ENCODE data around the gene NUP58. TPM values are rescaled to one million over a fixed set of nuclear protein-coding genes. Genes with fewer than 3 reads are reported as not detected.

NUP58 gene, protein sequence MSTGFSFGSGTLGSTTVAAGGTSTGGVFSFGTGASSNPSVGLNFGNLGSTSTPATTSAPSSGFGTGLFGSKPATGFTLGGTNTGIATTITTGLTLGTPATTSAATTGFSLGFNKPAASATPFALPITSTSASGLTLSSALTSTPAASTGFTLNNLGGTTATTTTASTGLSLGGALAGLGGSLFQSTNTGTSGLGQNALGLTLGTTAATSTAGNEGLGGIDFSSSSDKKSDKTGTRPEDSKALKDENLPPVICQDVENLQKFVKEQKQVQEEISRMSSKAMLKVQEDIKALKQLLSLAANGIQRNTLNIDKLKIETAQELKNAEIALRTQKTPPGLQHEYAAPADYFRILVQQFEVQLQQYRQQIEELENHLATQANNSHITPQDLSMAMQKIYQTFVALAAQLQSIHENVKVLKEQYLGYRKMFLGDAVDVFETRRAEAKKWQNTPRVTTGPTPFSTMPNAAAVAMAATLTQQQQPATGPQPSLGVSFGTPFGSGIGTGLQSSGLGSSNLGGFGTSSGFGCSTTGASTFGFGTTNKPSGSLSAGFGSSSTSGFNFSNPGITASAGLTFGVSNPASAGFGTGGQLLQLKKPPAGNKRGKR
- 37.4 and 39.3 TPM in 2 replicates for total RNA-seq

DNA sequence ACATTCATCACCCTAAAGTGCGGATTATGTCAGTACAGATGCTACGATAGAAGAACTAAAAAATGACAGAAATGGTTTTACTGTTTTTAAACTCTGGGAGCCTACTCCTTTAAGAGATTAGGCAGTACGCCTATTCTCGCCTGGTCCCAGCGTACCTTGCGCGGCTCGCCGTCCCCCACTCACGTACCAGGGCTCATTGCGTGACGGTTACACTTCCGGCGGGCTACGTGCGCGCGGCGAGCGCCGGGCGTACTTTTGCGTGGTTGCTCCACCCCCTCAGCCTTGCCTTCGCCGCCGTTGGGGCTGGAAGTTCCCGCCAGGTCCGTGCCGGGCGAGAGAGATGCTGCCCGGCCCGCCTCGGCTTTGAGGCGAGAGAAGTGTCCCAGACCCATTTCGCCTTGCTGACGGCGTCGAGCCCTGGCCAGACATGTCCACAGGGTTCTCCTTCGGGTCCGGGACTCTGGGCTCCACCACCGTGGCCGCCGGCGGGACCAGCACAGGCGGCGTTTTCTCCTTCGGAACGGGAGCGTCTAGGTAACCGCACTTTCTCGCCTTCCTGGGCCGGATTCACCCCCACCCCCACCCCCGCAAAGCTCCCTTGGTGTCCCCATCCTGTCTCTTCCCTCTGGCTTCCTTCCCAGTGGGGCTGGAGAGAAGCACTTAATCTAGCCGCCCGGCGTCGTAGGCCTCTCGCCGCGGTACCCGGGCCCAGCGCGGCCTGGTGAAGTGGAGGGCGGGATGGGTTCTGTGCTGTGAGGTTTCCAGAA is at the start of gene NUP58:
Gene NUP58, plus strand, starts transcription at position 279 of the 767 bp plus-strand sequence. Its CDS starts 149 bp downstream, at position 428.
- DNase-seq (ENCODE audit: low read depth in 2 of 2) = peak; percentile 88 to 95

DNA sequence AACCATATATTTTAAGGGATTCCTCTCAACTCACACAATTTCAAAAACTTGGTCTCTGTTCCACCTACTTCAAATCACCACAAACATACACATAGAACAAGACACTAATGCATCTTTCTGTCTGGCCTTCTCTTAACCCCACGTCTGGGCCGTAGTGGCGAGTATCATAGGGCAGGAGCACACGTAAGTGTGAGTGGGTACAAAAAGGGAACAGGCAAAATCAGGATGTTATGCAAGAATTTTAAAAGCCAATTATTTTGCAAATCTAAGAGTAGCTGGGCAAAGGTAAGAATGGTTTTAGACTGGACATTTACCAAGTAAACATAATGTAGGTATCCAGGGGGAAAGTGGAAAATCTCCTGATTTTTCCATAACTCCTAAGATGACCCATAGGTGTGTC is 49.2 kb upstream of the NUP58 start:
- no peak for DNase-seq (ENCODE audit: low read depth in 2 of 2)

DNA sequence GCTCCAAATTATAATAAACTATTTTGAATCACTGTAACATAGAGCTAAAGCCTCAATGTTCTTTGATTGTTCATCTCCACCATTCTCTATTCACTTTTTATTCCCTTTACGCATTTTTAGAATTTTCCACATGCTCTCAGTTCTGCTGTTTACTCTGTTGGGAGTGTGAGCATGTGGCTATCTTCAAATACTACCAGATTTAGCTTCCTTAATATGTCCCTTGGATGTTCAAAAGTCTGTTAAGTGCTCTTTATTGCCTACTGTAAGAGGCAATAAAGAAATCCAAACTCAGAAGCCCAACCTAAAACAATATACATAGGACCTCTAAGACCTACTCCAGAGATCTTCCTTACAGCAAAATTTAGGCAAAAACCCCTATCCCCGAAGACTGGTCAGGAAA is 48.7 kb upstream of the NUP58 start:
- DNase-seq (ENCODE audit: low read depth in 2 of 2) = no peak

DNA sequence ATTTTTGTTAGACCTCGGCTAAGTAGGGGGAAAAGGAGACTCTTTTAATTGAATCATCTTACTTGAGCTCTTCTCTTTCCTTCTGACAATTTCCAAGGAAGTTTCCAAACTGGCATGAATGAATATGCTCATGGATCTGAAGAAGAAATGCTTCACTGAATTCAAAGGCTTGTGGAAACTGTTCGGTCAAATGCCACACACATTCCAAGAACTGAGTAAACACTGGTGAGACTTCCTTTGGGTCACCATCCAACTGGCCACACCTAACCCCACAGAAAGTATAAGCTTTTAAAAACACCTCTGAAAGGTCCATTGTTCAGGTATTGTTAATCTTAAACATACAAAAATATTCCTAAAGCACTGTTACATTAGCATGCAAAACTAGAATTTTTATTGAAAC is 47.7 kb upstream of the NUP58 start:
- no peak for DNase-seq (ENCODE audit: low read depth in 2 of 2)

DNA sequence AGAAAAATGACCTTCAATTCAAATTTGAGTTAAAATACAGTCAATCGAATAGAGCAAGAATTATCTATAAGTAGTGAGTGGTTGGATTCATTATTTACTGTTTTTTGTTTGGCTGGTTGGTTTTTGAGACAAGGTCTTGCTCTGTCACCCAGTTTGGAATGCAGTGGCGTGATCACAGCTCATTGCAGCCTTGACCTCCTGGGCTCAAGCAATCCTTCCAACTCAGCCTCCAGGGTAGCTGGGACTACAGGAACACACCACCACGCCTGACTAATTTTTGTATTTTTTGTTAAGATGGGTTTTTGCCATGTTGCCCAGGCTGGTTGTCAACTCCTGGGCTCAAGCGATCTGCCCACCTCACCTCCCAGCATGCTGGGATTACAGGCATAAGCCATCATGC is 39.2 kb upstream of the NUP58 start:
- no peak for DNase-seq (ENCODE audit: low read depth in 2 of 2)

DNA sequence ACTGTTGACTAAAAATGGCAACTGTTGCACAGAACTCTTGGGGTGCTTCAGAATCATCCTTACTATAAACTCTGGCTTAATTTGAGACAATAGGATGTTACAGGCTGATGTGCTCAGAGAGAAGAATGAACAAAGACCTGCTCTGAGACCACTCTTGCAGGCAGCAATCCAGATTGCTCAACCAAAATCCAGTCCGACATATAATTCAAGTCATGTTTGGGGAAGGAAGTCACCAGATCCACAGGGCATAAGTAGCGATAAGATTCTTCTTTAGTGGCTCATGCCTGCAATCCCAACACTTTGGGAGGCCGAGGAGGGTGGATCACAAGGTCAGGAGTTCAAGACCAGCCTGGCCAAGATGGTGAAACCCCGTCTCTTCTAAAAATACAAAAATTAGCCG is 34.7 kb upstream of the NUP58 start:
- no peak for DNase-seq (ENCODE audit: low read depth in 2 of 2)

DNA sequence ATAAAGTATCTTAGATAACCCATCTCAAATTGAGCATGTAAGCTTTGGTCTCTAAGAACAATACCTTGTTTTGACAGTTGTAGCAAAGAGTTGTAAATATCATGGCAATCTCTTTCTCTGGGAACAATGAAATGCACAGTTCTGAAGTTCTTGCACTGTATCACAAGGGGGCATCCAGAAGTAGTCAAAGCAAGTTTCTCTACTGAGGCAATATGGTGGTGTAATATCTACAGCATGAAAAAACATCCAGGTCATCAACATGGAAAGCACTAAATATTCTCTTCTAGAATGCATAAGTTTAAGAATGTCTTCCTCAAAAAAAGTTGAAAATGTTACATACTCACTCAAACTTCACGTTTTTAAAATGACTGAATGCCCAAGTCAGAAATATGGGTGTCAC is 33.7 kb upstream of the NUP58 start:
- DNase-seq (ENCODE audit: low read depth in 2 of 2) = peak; percentile 12 to 26

DNA sequence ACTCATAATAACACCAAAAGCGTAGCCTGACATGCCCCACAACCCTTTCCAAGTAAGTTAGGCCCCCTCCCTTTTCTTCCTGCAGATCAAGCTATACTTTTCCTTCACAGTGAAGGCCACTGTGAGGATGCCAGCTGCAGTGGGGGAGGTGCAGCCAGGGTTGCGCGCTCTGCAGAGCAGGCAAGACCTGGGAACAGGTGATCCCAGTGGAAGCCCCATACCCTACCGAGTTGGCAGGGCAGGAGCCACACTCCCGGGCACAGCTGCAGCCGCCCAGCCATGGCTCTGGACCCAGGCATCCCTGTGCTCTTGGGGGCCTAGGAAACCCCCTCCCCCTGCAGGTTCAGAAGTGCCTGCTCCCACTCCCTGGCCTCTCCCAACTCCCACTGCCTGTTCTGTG is 32.9 kb upstream of the NUP58 start:
- DNase-seq (ENCODE audit: low read depth in 2 of 2) = no peak

DNA sequence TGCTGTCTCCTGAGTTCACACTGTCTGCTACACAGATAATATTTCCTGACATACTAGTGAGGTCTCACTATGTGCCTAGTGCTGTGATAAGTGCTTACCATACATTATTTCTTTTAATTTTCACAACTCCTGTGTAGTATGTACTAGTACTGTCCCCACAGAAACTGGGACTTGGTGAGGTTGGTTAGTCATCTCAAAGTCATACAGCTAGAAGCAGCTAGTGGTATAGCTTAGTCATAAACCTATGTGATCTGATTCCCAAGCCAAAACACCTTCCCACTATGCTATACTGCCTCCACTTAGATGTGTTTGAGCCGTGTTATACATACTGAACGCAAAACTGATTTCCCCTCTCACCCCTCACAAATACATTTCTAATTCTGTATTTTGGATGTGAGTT is 24.7 kb upstream of the NUP58 start:
- no peak for DNase-seq (ENCODE audit: low read depth in 2 of 2)

DNA sequence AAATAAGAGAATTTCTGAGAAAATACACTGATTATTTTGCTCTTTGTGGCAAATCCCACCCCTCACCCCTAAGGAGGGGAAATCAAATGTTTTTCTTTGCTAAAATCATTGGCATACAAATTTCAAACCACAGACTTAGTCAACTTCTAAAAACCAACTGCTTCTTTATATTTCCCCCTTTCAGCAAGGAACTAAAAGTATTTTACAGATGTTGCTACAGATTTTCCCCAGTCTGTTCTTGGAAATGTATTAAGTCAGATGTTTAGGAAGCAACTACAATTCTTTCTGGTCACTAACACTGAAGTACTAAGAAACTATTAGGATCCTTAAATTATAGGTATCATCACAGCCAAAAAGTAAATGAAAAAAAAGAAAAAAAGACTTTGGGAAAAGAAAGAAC is 21.0 kb upstream of the NUP58 start:
- DNase-seq (ENCODE audit: low read depth in 2 of 2) = no peak

DNA sequence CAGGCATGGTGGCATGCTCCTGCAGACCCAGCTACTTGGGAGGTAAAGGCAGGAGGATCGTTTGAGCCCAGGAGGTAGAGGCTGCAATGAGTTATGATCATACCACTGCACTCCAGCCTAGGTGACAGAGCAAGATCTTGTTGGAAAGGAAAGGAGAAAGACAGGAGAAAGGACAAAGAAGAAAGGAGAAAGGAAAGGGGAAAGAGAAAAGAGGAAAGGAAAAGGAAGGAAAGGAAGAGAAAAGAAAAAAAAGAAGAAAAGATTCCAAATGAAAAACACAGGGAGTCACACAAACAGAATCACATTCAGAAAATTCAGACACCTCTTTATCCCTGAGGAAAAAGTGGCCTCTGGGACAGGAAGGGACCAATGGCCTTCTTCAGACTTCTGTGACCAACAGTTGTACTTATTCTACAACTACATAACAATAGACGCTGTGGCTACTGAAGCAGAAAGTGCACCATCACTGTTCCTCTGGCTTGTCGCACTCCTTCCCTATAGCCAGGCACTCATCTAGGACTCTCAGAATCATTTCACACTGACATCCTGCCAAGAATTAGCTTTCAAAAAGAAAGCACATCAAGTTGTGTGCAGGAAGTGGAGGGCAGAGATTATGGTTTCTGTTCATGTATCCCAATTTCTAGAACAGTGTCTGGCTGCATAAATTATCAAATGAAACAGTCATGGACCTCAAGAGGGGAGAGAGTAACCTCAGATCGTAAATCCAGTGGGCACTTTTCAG is 20.1 kb upstream of the NUP58 start:
- no peak for DNase-seq (ENCODE audit: low read depth in 2 of 2)

DNA sequence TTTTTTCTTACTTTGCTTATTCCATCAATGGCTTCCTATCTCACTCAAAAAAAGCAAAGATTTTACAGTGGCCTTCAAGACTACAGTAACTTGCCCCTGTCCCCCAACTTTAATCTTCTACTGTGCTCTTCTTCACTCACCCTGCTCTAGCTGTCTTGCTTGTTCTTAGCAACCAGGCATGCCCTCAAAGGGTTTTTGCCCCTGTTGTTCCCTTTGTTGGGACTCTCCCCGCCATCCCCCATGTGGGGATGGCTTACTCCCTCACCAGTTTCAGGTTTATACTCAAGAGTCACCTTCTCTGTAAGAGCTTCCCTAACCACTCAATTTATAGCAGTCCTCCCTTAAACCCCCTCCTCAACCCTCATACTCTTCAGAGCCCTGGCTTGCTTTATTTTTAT is 19.5 kb upstream of the NUP58 start:
- no peak for DNase-seq (ENCODE audit: low read depth in 2 of 2)

DNA sequence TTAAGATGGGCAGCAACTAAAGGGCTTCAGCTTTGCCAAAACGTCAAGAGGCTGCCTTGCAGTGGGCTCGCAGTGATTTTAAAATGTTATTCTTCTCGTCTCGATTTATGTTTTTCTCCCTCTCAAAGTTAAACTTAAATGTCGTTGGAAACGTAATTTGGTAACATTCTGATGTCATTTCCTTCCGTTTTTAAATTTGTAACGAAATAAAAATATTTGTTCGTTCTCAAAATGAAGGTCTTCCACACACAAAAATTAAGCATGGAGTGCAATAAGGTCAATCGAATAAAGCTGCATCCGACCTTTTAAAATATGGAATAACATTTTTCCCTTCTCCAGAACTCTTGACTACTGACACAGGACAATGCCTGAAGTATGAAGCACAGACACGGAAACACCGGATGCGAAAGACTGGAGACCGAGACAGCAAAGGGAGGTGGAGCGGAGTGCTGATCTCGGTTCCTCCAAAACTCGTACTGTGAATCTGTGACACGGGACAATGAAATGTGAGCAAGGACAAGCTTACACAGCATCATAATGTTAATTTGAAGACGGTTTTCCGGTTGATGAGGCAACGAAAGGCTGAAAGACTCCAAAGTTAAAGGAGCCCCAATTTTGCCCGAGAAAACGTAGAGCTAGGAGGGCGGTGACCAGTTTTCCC is 15.0 kb upstream of the NUP58 start:
- peak; percentile 37 to 62 for DNase-seq (ENCODE audit: low read depth in 2 of 2)

DNA sequence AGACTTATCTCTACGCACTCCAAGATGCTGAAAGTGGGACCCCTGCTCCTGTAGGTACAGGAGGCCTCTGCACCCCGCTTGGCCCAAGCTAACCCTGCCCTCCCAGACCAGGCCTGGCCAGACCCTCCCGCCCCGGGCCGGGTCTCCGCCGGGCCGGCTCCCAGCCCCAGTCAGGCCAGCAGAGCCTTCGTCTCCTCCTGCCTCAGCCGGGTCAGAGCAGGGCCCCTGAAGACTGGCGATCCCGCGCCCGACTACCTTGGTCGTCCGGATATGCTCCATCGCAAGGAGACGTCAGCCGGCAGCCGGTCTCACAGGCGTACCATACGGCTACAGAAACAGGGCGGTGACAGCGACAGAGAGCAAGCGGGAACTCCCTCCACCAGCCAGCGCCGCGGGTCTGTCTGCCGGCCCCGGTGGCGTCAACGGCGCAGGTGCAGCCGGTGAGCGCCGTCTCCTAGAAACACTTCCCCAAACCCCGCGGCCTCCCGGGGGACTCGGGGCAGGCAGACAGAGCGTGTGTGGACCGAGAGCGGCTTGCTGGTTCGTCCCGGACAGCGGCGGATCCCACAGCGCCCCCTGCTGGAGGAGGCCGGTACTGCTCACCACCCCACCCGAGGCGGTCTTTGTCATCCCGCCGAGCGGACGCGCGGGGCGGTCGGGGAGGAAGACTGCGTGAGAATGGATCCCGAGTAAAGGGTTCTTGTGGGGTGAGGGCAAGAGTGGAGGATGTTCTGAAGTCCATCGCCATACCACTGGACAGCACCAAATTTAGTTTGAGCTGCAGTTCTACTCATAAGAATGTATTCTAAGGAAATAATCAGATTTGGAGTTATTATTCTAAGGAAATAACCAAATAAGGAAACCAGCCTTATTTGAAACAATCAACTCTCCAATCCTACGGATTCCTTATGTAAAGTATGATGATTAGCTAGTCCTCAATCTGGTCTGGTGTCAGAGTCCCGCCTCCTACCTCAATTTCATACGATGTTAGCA is 14.2 kb upstream of the NUP58 start, which contains the start of gene MTMR6:
Gene MTMR6, minus strand, starts transcription at position 520 of the 993 bp plus-strand sequence. Its CDS starts 241 bp downstream, at position 279.
- DNase-seq (ENCODE audit: low read depth in 2 of 2) = peak; percentile 72 to 92

DNA sequence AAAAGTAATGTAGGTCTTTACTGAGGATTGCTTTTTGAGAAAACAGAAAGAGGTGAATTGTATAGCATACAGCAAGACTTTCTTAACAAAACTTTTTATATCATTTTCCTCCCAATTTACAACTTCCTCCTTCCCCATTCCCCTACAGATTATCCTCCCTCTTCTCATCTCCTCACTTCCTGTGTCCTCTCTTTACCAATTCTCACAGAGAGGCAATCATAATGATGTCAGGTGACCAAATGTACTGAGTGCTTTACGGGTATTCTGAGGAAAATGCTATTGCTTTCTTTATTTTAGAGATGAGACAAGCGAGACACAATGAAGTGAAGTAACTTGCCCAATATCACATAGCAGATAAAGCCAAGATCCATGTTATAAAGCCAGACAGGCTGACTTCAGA is 12.5 kb upstream of the NUP58 start:
- DNase-seq (ENCODE audit: low read depth in 2 of 2) = no peak

DNA sequence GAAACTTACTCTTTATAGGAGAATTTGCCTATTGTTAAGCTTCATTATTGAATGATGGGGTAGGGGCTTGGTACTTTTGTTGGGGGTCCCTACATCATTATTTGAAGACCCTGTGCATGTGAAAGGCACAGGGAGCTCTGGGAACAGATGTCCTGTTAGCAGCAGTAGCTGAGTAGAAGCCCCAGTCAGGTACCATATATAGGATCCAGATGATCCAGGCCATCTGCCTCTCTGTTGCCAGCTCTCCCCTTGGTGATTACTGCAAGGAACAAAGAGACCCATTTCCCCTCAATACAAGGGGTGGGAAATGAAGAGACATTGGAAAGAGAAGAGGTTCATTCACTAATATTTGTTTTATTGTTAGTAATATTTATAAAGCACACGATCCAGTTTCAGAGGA is 9.7 kb upstream of the NUP58 start:
- DNase-seq (ENCODE audit: low read depth in 2 of 2) = no peak

DNA sequence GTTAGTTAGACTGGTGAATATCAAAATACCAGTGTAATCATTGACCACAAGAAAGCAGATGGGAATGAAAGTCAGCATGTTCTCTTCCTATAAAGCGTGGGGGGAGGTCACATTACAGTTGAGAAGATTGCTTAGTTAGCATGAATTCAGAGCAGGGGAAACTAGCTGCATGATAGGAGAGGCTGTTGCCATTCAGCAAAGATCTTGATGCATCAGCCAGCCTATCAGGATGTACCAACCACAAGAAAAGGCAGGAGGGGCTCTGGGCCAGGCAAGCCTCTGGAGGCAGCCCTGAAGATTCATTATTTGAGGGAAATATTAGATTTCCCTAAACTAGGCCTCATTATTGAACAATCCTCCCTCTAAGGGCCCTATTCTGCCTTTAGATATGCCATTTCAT is 9.1 kb upstream of the NUP58 start:
- DNase-seq (ENCODE audit: low read depth in 2 of 2) = no peak

DNA sequence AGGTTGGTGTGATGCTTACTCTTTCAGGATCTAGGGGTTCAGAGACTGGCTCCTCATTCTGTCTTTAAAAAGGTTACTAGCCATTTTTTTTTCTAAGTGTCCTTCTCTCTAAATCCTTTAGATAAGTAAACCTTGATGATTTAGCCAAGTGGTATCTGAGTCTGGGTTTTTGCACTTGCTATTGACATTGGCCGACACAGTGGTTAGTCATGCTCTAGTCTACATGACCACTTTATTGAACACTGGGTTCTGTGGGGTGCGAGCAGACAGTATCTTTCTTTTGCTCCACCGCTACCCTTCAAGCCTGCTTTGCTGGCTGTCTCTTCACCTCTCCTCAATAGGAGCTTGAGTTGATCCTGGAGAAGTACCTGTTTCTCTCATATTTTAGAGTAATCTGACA is 6.2 kb upstream of the NUP58 start:
- DNase-seq (ENCODE audit: low read depth in 2 of 2) = no peak

DNA sequence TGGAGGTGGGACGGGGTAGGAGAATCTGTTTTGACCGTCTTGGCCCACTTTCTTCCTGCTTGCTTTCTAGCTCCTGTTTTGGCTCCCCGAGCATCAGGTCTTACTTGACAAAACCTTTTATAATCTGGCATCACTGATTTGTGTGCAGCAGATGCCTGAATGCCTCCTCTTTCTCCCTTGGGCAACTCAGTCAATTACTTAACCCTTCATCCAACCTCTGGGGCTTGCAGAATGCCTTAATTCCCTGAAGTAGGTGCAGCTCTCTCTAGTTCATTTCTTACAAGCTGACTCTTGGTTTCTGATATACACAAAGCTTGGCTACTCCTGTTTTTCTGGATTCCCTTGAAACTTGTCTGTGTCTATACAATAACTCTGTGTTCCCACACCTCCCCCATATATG is 5.7 kb upstream of the NUP58 start:
- DNase-seq (ENCODE audit: low read depth in 2 of 2) = no peak

DNA sequence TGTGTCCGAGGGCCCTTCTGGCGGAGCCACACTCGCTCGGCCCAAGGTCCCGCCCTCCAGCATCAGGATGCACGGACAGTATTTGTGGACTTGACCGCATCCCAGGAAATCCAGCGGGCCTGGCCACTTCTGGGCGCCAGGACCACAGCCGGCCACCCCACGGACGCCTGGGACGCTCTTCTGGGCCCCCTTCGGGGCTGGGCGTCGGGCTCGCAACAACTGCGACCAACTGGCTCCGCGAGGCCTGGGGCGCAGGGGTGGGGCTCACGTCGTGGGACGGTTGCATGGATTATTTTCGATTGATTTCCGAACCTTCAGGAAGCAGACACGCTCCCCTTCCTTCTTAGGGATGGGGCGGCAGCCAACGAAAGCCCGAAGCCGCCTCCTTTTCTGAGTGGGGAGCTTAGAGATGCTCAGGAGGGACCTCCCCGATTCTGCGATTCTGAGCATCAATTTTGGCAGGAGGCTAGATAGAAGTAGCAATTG is 521 bp upstream of the NUP58 start:
- peak in 1 of 2 donors; percentile 31 for DNase-seq (ENCODE audit: low read depth in 2 of 2)

Measured in dermis microvascular lymphatic vessel endothelial cell (primary cell).